DMS53 (cell line): ENCODE results near the gene POLG2.
"Not testable (repeated sequence)": the region's sequence is repeated elsewhere in the genome, so short reads cannot be mapped to it uniquely, and the experiment has no call there.

Experiments
- DNase-seq: peaks from one replicate; lab custom pipeline; 2025; lab: John Stamatoyannopoulos, UW

Gene POLG2

GRCh38 chr17:64484380-64484779 lies 12.5 kb downstream of the POLG2 start:
- no peak for DNase-seq

DNA sequence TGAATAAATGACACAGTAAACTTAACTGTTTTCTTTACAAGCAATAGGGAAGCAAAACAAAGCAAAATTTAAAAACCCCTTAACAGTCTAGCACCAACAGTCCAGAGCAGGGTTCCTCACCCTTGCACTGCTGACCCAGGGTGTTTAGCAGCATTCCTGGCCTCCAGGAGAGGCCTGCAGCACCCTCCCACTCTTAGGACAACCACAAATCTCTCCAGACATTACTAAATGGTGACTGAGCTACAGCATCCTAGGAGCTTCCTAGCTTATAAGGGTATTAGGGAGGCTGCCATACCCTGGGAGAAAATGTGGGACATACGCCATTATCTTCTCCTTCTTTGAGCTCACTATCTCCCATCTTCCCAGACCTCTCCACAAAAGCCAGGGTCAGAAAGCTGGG lies 15.9 kb downstream of the POLG2 start:
- DNase-seq, result no peak

- no peak for DNase-seq
Observed at GRCh38 chr17:64477849-64478248, 19.0 kb downstream of the POLG2 start.

GRCh38 chr17:64472564-64472963 lies 24.3 kb downstream of the POLG2 start:
- DNase-seq, result no peak

- DNase-seq, result no peak
Observed at GRCh38 chr17:64471440-64471839, 25.4 kb downstream of the POLG2 start.

DNA sequence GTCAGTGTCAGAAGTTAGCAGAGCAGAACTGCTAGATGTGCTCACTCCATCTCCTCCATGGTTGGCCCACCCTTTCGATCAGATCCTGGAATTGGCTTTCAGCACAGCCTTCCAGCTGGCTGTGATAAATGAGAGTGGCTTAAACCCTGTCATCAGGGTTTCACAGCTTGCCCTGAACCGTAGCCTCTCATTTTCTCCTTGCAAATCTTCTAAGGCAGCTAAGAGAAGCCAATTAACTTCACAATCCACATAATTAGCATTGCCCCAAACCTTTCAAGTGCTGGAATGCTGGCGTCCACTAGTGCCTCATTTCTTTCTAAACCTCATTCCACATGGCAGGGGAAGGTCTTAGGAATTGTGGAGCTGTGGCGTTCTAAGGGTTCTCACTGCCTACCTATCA lies 26.2 kb downstream of the POLG2 start:
- DNase-seq, result no peak

GRCh38 chr17:64466834-64467233 lies 30.0 kb downstream of the POLG2 start:
- not testable (repeated sequence) for DNase-seq

DNA sequence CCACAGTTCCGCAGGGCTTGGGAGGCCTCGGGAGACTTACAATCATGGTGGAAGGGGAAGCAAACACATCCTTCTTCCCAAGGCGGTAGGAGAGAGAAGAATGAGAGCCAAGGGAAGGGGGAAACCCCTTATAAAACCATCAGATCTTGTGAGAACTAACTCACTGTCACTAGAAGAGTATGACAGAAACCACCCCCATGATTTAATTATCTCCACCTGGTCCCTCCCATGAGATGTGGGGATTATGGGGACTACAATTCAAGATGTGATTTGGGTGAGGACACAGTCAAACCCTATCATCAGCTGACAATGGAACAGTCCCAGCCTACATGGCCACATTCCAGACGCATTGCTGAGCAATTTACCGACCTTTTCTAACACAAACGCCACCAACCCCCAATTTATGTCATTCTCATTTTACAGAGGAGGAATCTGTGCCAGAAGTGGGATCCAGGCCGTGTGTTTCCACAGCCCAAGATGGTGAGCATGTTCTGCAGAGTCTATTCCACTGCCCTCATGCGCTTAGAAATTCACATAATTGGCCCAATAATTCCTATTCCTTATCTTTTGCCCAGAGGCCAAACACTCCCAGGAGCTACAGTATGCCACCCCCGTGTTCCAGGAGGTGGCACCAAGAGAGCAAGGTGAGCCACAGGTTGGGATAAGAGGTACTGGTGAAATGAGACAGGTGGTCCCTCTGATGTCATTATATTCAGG lies 30.7 kb downstream of the POLG2 start:
- no peak for DNase-seq

DNA sequence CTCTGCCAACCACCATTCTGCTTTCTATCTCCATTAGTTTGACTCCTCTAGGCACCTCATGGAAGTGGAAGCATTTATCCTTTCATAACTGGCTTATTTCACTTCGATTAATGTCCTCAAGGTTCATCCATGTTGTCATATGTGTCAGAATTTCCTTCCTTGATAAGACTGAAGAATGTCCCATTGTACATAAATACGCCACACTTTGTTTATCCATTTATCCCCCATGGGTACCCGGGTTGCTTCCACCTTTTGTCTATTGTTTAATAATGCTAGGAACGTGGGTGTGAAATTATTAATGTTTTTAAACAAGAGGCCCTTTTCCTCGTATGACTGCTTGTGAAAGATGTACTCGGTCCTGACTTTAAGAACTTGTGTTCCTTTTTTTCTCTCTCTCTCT lies 35.1 kb downstream of the POLG2 start:
- DNase-seq, result no peak

- no peak for DNase-seq
Observed at GRCh38 chr17:64460955-64461354, 35.9 kb downstream of the POLG2 start.

DNA sequence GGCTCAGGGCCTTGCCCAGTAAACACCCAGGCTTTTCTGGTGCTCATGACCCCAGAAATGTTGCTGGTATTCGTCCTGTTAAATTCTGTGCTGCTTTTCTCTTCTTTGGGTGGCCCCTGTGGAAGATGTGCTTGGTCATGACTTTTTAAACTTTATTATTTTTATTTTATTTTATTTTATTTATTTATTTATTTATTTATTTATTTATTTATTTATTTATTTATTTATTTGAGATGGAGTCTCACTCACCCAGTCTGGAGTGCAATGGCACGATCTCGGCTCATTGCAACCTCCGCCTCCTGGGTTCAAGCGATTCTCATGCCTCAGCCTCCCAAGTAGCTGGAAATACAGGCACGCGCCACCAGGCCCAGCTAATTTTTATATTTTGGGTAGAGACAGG lies 37.0 kb downstream of the POLG2 start:
- not testable (repeated sequence) for DNase-seq

- DNase-seq, result peak; percentile 4
Observed at GRCh38 chr17:64459284-64459747, 37.5 kb downstream of the POLG2 start.

DNA sequence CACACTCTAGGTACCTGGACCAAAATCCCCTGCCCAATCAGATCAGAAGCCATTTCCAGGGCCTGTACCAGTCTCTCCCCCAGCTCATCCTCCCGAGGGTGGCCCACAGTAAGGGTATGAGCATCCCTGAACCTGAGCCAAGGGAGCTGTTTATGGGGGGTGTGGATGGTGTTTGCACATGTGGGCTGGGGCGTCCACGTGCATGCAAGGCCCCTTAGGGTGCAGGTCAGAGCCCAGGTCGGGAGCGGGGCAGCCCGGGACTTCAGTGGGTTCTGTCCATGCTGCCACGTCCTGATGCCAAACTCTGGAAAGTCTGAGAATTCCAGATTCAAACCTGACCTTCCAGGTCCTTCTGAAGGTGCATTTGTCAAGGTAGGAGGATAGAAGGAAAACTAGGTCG lies 38.1 kb downstream of the POLG2 start:
- no peak for DNase-seq

- no peak for DNase-seq
Observed at GRCh38 chr17:64457156-64457555, 39.7 kb downstream of the POLG2 start.

GRCh38 chr17:64455993-64456885 lies 40.6 kb downstream of the POLG2 start:
- peak; percentile 2 for DNase-seq

DNA sequence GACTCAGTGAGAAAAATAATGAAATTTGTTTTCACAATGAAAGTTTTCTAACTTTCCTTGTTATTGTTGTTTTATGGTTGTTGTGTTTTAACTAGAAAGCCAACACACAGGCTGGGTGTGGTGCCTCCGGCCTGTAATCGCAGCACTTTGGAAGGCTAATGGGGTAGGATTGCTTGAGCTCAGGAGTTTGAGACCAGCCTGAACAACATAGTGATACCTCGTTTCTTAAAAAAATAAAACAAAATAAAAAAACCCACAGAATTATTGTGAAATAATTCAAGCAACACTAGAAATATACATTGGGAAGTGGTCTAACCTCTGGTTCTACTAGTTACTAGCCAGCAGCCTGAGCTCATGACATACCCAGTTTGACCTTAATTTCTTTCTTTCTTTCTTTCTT lies 47.3 kb downstream of the POLG2 start:
- no peak for DNase-seq

- no peak for DNase-seq
Observed at GRCh38 chr17:64448665-64449512, 48.0 kb downstream of the POLG2 start, which contains the start of gene MILR1. Gene MILR1 (plus strand): TSS chr17:64449115. CDS start chr17:64449169, 54 bp downstream.

DNA sequence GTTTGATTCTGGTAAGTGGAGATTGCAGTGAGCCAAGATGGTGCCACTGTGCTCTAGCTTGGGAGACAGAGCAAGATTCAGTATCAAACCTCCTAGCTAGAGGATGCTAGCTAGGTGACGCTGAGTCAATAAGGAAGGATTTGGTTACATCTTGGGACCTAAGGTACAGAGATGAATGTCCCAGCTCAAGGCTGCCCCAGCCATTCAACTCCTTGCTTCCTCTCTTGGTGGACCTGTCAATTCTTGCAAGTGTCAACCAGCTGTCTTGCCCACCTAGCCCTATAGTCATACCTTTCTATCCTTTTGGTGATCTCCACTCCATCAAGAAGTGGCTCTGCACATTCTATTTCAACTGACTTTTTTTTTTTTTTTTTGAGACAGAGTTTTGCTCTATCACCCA lies 49.3 kb downstream of the POLG2 start:
- DNase-seq, result no peak

GRCh38 chr17:64443086-64443760 lies 53.6 kb downstream of the POLG2 start:
- no peak for DNase-seq

- no peak for DNase-seq
Observed at GRCh38 chr17:64442541-64442971, 54.3 kb downstream of the POLG2 start.

GRCh38 chr17:64441772-64442540 lies 54.9 kb downstream of the POLG2 start:
- DNase-seq, result no peak
